Peyer's patch (tissue), 4 donors: ENCODE data around the gene KLF1.

ENCODE experiments used
- POLR2A ChIP-seq, 2 donors: fragments of 450-650 bp; IDR thresholded peaks; one replicate each; pipeline ENCODE4 v1.5.1; 2017; ENCODE audit warnings: antibody characterized with exemption in 2 of 2, mild to moderate bottlenecking in 2 of 2, moderate library complexity in 2 of 2
- TF ChIP-seq, protein P1 (sequence below), 6 experiments: fragments of 450-650 bp in 4 of 6; fragments of 200-600 bp in 2 of 6; sonication (generic) in 1 of 6; IDR thresholded peaks; one replicate each; pipeline ENCODE4 v1.5.1; 2017 to 2019; ENCODE audit warnings: antibody characterized with exemption in 6 of 6, mild to moderate bottlenecking in 3 of 6, moderate library complexity in 1 of 6

DNA sequence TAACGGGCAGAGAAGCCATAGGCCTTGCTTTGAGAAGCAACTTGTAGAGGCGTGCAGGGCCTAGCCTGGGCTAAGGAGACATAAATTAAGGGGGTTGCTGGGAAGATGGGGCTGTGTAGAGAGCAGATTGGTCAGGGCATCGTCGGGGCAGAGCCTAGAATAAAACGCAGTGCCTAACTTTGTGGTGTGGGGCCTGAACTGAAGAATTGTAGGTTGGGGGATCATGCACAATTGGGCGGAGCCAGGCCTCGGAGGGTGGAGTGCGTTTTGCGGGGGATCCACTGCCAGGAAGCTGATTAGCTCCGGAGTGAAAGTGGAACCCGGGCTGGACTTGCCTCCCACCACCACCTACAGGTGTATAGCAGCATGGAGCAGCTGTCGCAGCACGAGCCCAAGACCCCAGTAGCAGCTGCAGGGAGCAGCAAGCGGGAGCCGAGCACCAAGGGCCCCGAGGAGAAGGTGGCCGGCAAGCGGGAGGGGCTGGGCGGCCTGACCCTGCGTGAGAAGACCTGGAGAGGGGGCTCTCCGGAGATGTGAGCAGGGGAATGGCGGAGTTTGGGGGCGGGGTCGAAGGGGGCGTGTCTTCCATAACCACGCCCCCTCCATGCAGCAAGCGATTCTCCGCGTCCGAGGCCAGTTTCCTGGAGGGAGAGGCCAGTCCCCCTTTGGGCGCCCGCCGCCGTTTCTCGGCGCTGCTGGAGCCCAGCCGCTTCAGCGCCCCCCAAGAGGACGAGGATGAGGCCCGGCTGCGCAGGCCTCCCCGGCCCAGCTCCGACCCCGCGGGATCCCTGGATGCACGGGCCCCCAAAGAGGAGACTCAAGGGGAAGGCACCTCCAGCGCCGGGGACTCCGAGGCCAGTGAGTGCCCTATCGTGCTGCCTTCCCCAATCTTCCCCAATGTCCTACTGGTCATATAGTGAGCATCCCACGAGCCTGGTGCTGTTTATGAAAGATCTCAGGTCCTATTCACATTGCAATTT, 19.6 kb downstream of the KLF1 start:
- TF ChIP-seq, protein P1, sequence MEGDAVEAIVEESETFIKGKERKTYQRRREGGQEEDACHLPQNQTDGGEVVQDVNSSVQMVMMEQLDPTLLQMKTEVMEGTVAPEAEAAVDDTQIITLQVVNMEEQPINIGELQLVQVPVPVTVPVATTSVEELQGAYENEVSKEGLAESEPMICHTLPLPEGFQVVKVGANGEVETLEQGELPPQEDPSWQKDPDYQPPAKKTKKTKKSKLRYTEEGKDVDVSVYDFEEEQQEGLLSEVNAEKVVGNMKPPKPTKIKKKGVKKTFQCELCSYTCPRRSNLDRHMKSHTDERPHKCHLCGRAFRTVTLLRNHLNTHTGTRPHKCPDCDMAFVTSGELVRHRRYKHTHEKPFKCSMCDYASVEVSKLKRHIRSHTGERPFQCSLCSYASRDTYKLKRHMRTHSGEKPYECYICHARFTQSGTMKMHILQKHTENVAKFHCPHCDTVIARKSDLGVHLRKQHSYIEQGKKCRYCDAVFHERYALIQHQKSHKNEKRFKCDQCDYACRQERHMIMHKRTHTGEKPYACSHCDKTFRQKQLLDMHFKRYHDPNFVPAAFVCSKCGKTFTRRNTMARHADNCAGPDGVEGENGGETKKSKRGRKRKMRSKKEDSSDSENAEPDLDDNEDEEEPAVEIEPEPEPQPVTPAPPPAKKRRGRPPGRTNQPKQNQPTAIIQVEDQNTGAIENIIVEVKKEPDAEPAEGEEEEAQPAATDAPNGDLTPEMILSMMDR (IDR thresholded peaks at IDR 0.05): no peak
- TF ChIP-seq POLR2A (IDR thresholded peaks at IDR 0.05): no peak
